ENCODE results near the gene FMNL3. TPM values are rescaled to one million over a fixed set of nuclear protein-coding genes. Genes with fewer than 3 reads are reported as not detected.

The FMNL3 gene
- total RNA-seq, 2 experiments from 2014 or later, result 37.4 to 38.2 TPM

DNA sequence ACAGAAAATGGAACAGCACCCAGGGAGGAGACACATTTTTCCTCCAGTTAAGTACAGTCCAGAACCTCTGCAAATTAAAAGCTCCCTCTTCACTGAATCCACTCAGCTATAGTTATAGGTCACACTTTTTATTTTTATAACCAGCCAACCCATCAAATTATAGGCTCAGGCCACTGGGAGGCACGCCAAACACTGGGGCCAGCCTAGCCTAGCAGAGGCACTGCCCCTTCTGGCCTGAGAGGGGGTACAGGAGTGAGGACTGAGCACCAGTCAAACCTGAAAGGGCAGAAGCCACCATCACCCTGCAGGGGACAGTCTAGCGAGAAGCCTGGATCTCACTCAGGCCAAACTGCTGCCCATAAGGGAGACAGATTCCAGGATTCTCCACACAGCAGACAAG, 19.3 kb downstream of the FMNL3 start:
- DNase-seq, result no peak
- ChIA-PET CTCF (interaction anchor here (6.5 kb wide), 1 partner anchor 17 kb away, joined by 47 read pairs; the partner anchor contains the start of gene FMNL3), POLR2A (no interaction called here)
- no peak overlapping the region for H3K4me3 Mint-ChIP-seq
- no peak overlapping the region for H3K27ac Mint-ChIP-seq
- no peaks in the 10 kb centered on the region for H3K9me3 Mint-ChIP-seq
- no peaks in the 10 kb centered on the region for H3K27me3 Mint-ChIP-seq
- peaks cover 32% of the 10 kb centered on the region for H3K4me1 Mint-ChIP-seq
- H3K36me3 Mint-ChIP-seq (ENCODE audit: low read depth), result peaks cover 6% of the 10 kb centered on the region

GRCh38 chr12:49684310-49684854, 22.8 kb downstream of the FMNL3 start:
- Mint-ChIP-seq H3K27me3 (no peaks in the 10 kb centered on the region), H3K9me3 (no peaks in the 10 kb centered on the region), H3K4me1 (peaks cover 22% of the 10 kb centered on the region), H3K27ac (no peak overlapping the region), H3K36me3 (ENCODE audit: low read depth) (peaks cover 6% of the 10 kb centered on the region), H3K4me3 (no peak overlapping the region)
- POLR2A ChIA-PET, result interaction anchor here (0.6 kb wide), 1 partner anchor 430 kb away, joined by 4 read pairs; no protein-coding TSS in a partner anchor
- no peak for DNase-seq
- CTCF ChIA-PET, result interaction anchor here (1.1 to 2.7 kb wide), 5 partner anchors 9 to 30 kb away, joined by 3 to 16 read pairs (median 6); no protein-coding TSS in a partner anchor

- Mint-ChIP-seq H3K27ac (no peak overlapping the region), H3K9me3 (no peaks in the 10 kb centered on the region), H3K27me3 (no peaks in the 10 kb centered on the region), H3K4me3 (no peak overlapping the region), H3K36me3 (ENCODE audit: low read depth) (peaks cover 6% of the 10 kb centered on the region), H3K4me1 (peaks cover 19% of the 10 kb centered on the region)
- CTCF ChIA-PET, result interaction anchor here (1.1 to 2.7 kb wide), 6 partner anchors 9 to 29 kb away, joined by 3 to 16 read pairs (median 6); no protein-coding TSS in a partner anchor
- POLR2A ChIA-PET, result no interaction called here
- DNase-seq, result no peak
Measured at GRCh38 chr12:49683599-49684309, 23.5 kb downstream of the FMNL3 start.

GRCh38 chr12:49680075-49680474, 27.1 kb downstream of the FMNL3 start:
- no peak overlapping the region for H3K27ac Mint-ChIP-seq
- H3K27me3 Mint-ChIP-seq, result no peaks in the 10 kb centered on the region
- POLR2A ChIA-PET, result no interaction called here
- no peak overlapping the region for H3K4me3 Mint-ChIP-seq
- DNase-seq, result no peak
- H3K9me3 Mint-ChIP-seq, result no peaks in the 10 kb centered on the region
- CTCF ChIA-PET, result interaction anchor here (1.1 to 2.0 kb wide), 9 partner anchors 9 to 43 kb away, joined by 3 to 10 read pairs (median 5); no protein-coding TSS in a partner anchor
- H3K36me3 Mint-ChIP-seq (ENCODE audit: low read depth), result no peaks in the 10 kb centered on the region
- H3K4me1 Mint-ChIP-seq, result peaks cover 29% of the 10 kb centered on the region

GRCh38 chr12:49678711-49679110, 28.5 kb downstream of the FMNL3 start:
- Mint-ChIP-seq H3K4me1 (peaks cover 29% of the 10 kb centered on the region), H3K9me3 (no peaks in the 10 kb centered on the region), H3K36me3 (ENCODE audit: low read depth) (no peaks in the 10 kb centered on the region), H3K27me3 (no peaks in the 10 kb centered on the region), H3K27ac (no peak overlapping the region), H3K4me3 (no peak overlapping the region)
- CTCF ChIA-PET, result interaction anchor here (0.6 to 2.0 kb wide), 4 partner anchors 8 to 13 kb away, joined by 3 to 8 read pairs (median 4); no protein-coding TSS in a partner anchor
- no peak for DNase-seq
- POLR2A ChIA-PET, result no interaction called here

DNA sequence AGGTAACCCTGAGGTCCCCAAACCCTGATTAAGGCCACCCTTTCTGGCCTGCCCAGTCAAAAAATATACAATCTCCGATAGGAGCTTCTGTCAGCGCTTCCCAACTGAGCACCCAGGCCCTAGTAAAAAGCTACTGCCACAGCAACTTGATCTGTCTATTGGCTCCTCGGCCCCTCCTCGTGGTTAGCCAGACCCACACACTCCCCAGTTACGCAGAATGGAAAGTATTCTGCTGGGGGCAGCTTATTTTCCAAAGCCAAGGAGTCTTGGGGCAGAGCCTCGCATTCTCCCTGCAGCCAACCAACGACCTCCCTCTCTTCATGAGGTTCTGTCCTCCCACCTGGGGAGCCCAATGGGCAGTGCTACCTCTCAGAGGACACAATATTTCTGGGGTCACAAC, 32.1 kb downstream of the FMNL3 start:
- no peaks in the 10 kb centered on the region for H3K27me3 Mint-ChIP-seq
- DNase-seq, result no peak
- POLR2A ChIA-PET, result interaction anchor here (0.6 kb wide), 1 partner anchor 82 kb away, joined by 3 read pairs; no protein-coding TSS in a partner anchor
- CTCF ChIA-PET, result interaction anchor here (0.6 to 8.5 kb wide), 15 partner anchors 10 to 188 kb away, joined by 3 to 57 read pairs (median 5); partner anchors contain the start of genes FMNL3 and TMBIM6
- peaks cover 62% of the 10 kb centered on the region for H3K4me1 Mint-ChIP-seq
- no peak overlapping the region for H3K4me3 Mint-ChIP-seq
- H3K27ac Mint-ChIP-seq, result no peak overlapping the region
- H3K9me3 Mint-ChIP-seq, result no peaks in the 10 kb centered on the region
- H3K36me3 Mint-ChIP-seq (ENCODE audit: low read depth), result peaks cover 3% of the 10 kb centered on the region

DNA sequence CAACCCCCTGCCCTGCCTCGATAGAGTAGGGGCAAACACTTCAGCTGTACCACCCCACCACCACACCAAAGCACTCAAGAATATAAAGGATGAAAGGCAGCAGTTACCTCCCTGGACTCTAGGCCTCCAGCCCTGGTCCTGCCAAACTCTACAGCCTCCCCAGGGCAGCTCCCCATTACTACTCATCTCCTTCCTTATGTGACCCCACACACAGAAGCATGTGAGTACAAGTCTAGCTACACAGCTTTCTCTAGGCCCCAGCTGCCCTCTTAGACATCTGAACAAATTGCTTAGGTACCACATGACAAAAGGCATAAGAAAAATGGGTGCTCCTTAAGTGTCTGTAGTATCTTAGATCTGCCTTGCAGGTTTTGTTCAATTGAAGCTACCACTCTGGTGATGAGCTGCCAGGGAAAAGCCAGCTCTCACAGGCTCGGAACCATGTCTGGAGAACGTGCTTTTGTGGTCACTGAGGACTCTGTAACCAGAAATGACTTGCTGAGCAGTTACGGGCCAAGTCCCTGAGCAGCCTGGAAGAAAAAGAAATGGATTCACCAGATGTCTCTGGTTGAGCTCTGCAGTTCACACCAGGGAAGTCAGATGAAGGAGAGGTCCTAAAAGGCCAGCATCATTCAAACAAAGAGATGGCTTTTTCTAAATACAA, 32.8 kb downstream of the FMNL3 start:
- CTCF ChIA-PET, result interaction anchor here (0.6 to 8.5 kb wide), 14 partner anchors 8 to 187 kb away, joined by 3 to 57 read pairs (median 8); partner anchors contain the start of genes FMNL3 and TMBIM6
- Mint-ChIP-seq H3K4me3 (no peak overlapping the region), H3K4me1 (peaks cover 68% of the 10 kb centered on the region), H3K9me3 (peaks cover 3% of the 10 kb centered on the region), H3K36me3 (ENCODE audit: low read depth) (peaks cover 5% of the 10 kb centered on the region), H3K27ac (peak overlapping the region; percentile 81), H3K27me3 (no peaks in the 10 kb centered on the region)
- no peak for DNase-seq
- POLR2A ChIA-PET, result interaction anchor here (0.6 kb wide), 1 partner anchor 37 kb away, joined by 3 read pairs; no protein-coding TSS in a partner anchor

DNA sequence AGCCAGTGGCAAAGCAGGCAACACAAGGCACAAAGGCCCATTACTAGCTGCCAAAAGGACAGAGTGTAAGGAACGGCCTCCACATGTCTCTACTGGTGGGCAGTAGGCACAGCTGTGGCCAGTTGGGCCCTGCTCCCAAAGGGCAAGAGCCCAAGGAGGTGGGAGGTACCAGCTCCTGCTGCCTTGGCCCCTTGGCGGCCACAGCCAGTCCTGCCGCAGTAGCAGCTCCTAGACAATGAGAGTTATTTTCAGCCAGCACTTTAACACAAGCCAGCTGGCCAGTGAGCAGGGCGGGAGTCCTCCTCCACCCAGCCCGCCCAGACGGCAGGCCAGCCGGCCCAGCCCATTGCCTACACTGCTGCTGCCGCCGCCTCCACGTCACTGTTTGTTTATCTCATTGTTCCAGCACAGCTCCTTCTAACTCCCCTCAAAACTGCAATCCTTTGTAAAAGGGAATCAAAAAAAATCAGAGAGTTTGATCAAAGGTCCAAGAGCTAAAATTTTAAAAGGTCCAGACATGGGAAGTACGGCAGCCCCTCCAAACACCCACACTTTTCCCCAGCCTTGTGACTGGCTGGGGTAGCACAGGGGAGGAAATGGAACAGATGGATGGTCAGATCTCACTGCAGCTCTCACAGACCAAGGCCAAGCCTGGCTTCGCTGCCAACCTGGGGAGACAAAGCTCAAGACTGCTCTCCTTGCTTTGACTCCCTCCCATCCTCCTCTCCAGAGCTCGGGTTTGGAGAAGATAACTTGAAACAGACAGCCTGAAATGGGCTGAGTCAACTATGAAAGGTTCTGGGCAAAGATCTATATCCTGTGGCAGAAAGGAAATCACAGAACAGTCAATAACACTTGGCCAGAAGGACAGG, 33.5 kb downstream of the FMNL3 start:
- H3K27ac Mint-ChIP-seq, result peak overlapping the region; percentile 81
- peaks cover 7% of the 10 kb centered on the region for H3K36me3 Mint-ChIP-seq (ENCODE audit: low read depth)
- peaks cover 75% of the 10 kb centered on the region for H3K4me1 Mint-ChIP-seq
- H3K9me3 Mint-ChIP-seq, result peaks cover 3% of the 10 kb centered on the region
- no peak overlapping the region for H3K4me3 Mint-ChIP-seq
- CTCF ChIA-PET, result interaction anchor here (0.6 to 8.5 kb wide), 15 partner anchors 9 to 112 kb away, joined by 3 to 57 read pairs (median 8); partner anchors contain the start of genes FMNL3 and TMBIM6
- POLR2A ChIA-PET, result interaction anchor here (0.6 kb wide), 1 partner anchor 37 kb away, joined by 3 read pairs; no protein-coding TSS in a partner anchor
- no peaks in the 10 kb centered on the region for H3K27me3 Mint-ChIP-seq
- no peak for DNase-seq

GRCh38 chr12:49672301-49673217, 34.6 kb downstream of the FMNL3 start:
- DNase-seq, result no peak
- peaks cover 3% of the 10 kb centered on the region for H3K9me3 Mint-ChIP-seq
- ChIA-PET POLR2A (interaction anchor here (1.3 kb wide), 1 partner anchor 34 kb away, joined by 3 read pairs; the partner anchor contains the start of gene FMNL3), CTCF (interaction anchor here (0.6 to 8.5 kb wide), 12 partner anchors 10 to 268 kb away, joined by 3 to 57 read pairs (median 8); partner anchors contain the start of genes FMNL3 and TMBIM6)
- H3K27me3 Mint-ChIP-seq, result no peaks in the 10 kb centered on the region
- H3K4me3 Mint-ChIP-seq, result no peak overlapping the region
- H3K4me1 Mint-ChIP-seq, result peaks cover 83% of the 10 kb centered on the region
- H3K36me3 Mint-ChIP-seq (ENCODE audit: low read depth), result peaks cover 13% of the 10 kb centered on the region
- H3K27ac Mint-ChIP-seq, result peak overlapping the region; percentile 95

DNA sequence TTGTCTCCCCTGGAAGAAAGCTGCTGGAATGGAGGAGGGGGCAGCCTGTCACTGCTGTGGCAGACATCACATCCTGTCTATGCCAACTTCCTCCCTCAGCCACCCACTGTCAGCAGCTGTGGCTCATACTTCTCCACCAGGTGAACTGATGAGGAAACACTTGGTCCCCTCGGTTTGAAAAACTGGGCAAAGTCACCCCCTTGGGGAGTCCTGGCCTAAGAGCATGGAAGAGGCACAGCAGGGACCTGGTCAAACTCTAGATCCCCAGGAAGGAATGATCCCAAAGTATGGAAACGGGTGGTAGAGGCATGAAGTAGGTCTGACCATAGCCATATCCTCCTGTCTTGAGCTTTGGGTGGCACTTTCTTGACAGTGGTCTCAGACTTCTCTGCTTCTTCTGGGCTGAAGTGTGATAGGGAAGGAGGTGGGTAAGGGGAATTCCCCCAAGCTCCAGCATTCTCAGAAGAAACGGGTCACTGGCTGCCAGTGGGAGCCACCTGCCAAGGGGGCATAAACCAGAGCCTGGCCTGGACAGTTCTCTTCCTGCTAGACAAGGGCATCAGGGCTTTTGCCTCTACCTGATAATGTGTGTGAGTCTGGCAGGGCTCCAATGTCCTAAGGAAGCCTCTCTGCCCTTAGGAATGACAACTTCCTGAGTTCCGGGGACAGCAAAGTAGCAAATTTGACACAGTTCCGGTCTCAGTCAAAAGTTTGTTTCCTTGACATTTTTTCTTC, 36.0 kb downstream of the FMNL3 start:
- H3K9me3 Mint-ChIP-seq, result peaks cover 3% of the 10 kb centered on the region
- peak overlapping the region; percentile 95 for H3K27ac Mint-ChIP-seq
- POLR2A ChIA-PET, result interaction anchor here (0.6 to 1.3 kb wide), 3 partner anchors 15 to 36 kb away, joined by 3 to 5 read pairs (median 3); partner anchors contain the start of gene FMNL3
- CTCF ChIA-PET, result interaction anchor here (0.8 to 8.5 kb wide), 7 partner anchors 9 to 41 kb away, joined by 3 to 57 read pairs (median 10); partner anchors contain the start of gene FMNL3
- H3K4me3 Mint-ChIP-seq, result peak overlapping the region; percentile 63
- peak; percentile 71 for DNase-seq
- H3K27me3 Mint-ChIP-seq, result no peaks in the 10 kb centered on the region
- H3K36me3 Mint-ChIP-seq (ENCODE audit: low read depth), result peaks cover 15% of the 10 kb centered on the region
- peaks cover 86% of the 10 kb centered on the region for H3K4me1 Mint-ChIP-seq

Data from activated CD4-positive, alpha-beta T cell treated with anti-CD3 and anti-CD28 coated beads, Interleukin-2, amount 10 ng/mL, durations not matched to agents 7 days and 5 days (primary cell).